GM18508 (cell line): ENCODE data around the gene NASP.

Source experiments
- ATAC-seq: cut with Tn5 transposase; IDR thresholded peaks from one replicate; pipeline ENCODE4 v1.9.1; 2021; ENCODE audit warnings: moderate number of reproducible peaks; ENCODE audit not compliant: insufficient read depth, unreplicated experiment

Gene NASP, protein sequence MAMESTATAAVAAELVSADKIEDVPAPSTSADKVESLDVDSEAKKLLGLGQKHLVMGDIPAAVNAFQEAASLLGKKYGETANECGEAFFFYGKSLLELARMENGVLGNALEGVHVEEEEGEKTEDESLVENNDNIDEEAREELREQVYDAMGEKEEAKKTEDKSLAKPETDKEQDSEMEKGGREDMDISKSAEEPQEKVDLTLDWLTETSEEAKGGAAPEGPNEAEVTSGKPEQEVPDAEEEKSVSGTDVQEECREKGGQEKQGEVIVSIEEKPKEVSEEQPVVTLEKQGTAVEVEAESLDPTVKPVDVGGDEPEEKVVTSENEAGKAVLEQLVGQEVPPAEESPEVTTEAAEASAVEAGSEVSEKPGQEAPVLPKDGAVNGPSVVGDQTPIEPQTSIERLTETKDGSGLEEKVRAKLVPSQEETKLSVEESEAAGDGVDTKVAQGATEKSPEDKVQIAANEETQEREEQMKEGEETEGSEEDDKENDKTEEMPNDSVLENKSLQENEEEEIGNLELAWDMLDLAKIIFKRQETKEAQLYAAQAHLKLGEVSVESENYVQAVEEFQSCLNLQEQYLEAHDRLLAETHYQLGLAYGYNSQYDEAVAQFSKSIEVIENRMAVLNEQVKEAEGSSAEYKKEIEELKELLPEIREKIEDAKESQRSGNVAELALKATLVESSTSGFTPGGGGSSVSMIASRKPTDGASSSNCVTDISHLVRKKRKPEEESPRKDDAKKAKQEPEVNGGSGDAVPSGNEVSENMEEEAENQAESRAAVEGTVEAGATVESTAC

DNA sequence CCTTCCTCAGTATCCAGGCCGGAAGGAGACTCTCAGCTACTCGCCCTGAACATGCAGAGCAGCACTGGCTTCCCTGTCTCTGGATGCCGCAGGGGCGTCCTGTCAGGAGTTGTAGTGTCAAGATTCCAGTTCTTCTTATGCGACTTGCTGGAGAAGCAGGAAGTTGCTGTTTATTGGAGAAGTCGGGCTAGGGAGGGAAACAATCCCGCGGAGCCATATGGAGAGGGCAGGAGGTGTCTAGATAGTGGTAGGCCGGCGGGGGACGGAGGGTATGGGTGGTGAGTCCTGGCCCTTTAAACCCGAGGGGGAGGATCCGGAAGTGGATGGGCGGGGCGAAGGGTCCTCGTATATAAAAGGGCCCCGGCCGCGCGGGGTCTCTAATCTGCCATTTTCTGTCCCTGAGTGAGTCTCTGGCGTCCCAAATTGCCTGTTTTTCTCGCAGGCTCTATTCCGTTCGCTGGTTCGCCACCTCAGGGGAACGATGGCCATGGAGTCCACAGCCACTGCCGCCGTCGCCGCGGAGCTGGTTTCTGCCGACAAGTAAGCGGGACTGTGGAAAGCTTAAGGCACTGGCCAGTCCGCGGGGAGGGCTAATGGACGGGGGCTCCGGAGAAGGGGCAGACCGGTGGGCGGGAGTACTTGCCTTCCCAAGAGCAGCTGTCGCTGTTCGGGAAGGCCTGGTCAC is at the start of gene NASP:
NASP (plus strand) TSS at position 376 of the 685 bp plus-strand sequence; CDS start at position 482, 106 bp downstream.
- ATAC-seq: peak; percentile 5

DNA sequence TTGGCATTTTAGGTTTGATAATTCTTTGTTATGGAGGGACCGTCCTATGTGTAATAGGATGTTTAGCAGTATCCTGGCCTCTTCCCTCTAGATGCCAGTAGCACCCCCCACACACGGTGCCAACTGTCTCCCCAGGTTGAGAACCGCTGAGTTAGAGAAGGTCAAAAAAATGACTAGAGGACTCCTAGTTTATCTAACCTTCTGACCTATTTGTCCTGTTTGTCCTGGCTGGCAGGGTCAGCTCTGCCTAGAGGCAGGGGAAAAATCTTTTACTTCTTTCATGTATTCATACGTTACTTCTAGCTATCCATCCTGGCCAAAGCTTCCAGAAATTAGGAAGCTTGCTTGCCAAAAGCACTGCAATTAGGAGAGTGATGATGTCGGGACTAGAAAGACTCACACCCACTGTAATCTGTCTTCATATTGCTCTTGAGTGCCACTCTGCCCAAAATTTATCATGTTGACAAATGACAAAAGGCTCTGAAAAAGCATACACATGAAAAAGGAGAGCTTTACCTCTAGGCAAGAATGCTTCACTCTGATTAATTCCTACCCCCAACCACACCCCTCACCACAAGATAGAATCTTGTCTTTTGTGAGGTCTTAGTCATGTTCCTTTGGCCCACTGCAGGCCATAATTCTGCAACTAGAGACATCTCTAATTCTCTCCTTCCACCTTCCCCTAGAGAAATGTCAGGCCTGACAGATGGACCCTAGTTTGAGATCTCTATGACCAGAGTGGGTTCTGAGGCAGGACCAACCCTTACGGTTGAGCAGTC is 47.7 kb upstream of the NASP start:
- ATAC-seq: no peak

DNA sequence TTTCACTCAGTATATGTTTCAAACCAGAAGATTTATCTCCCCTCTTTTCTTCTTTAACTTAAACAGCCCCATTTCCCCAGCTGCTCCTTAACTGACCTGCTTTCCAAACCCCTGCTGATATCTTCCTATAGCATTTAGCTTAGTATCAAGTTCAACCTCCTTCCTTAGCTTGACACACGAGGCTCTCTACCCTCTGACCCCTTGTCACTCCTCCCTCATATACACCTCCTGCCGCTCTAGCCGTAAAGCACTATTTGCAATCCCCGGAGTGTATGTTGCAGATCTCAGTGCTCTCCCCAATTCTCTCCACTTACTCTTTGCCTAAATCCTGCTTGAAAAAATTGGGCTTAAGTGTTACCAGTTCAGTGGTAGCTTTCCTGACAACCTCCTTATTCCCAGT is 47.0 kb upstream of the NASP start:
- no peak for ATAC-seq

DNA sequence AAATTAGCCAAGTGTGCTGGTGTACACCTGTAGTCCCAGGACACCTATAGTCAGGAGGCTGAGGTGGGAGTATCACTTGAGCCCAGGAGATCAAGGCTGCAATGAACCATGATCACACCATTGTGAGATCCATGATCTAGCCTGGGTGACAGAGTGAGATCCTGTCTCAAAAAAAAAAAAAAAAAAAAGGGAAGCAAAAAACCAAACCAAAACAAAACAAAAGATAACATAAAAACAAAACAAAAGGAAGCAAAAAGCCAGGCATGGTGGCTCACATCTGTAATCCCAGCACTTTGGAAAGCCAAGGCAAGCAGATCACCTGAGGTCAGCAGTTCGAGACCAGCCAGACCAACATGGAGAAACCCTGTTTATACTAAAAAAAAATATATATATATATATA is 42.6 kb upstream of the NASP start:
- no peak for ATAC-seq

DNA sequence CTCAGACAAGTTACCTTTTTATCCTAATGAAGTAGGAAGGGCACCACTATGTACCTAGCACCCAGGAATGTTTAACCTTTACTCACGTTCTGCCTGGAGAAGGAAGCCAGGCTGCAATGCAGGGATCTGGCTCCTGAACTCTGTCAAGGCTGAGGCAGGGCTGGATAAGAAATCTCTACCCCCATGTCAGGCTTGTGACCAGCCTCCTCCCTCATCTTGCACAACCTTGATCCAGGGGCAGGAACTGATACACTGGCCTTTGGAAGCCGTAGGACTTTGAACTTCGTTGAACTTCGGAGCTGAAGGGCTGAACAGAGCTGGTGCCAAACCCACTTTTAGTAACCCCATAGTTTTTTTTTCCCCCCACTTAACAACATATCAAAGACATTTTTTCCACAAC is 41.2 kb upstream of the NASP start:
- no peak for ATAC-seq

DNA sequence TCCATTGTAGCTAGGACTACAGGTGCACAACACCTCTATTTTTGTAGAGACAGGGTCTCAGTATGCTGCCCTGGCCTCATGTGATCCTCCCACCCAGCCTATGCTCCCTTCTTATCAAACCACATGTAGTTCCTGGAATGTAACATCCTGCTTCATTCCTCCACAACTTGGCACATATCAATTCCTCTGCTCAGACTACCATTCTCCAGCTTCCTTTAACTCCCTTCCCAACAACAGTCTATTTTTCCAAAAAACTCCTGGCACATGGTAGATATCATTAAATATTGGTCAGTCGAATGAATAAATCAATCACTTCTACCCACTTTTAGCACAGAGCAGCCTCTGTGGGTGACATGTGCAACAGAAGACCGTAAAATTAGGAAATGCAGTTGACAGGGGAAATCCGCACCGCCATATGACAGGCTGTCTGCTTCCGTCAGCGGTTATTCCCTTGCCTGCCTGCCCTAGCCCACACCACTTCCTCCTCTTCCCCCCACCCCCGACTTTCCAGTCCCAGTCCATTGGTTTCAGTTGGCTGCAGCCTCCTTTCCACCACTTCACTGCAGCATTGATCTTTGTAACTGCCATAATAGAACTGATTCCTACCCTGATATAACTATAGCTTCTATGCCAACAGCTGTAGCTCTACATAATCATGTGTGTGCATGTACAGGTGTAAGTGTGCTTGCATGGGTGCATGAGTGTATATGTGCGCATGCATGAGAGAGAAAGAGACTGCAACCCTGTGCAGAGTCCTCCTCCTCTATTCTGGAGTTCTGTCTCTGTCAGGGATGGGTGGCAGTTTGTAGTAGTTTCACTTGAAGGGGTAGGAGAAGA is 40.0 kb upstream of the NASP start:
- no peak for ATAC-seq

DNA sequence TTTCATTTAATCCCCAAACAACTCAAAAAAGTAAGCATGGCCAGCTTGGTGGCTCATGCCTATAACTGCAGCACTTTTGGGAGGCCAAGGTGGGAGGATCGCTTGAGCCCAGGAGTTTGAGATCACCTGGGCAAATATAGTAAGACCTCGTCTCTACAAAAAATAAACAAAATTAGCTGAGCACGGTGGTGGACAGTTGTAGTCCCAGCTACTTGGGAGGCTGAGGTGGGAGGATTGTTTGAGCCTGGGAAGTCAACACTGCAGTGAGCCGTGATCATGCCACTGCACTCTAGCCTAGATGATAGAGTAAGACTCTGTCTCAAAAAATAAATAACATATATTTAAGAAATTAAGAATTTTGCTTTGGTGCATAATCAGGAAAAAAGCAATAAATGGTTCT is 39.3 kb upstream of the NASP start:
- no peak for ATAC-seq

DNA sequence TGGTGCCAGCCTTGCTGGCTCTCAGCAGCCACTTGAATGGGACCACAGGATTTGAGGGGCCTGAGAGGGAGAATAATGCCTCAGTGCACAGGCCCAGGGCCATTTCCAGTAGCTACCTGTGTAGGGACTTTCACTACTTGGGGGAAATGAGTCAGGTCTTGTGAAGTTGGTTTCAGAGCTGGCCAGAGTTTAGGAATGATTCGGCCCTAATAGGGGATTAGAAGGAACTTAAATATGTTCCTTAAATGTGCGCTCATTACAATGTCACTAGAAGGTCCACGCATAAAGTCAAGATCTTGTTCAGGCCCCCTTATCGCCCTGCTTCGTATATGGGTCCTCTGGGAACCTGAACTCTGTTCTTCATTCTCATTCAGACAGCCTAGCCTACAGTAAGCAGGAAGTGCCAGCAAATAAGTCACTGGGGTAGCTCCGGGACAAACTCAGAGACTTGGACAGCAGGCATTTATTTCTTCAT is 38.8 kb upstream of the NASP start:
- ATAC-seq: no peak

DNA sequence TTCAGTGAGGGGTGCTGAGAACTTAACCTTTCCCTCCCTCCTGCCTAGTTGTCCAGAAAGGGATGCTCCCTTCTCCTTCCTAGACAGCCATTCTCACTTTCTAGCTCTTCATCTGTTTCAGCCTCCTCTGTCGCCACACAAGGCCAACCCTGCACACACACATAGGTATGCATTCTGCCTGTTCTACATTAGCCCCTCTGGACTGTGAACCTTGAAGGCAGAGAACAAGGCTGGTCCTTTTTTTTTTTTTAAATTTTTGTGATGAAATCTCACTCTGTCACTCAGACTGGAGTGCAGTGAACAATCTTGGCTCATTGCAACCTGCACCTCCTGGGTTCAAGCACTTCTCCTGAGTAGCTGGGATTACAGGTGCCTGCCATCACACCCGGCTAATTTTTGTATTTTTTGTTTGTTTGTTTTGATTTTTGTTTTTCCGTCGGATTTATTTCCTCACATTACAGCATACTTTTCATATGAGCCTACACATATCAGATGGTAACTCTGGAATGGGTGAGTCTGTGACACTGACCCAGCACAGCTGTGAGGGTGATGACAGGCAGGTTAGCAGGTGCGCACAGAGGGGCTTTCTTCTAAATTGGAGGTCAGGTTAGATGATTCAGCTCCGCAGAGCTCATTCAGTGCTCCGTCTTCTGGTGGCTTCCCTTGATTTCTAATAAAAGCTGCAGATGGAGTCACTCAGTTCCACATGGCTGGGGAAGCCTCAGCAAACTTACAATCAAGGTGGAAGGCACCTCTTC is 38.1 kb upstream of the NASP start:
- no peak for ATAC-seq

DNA sequence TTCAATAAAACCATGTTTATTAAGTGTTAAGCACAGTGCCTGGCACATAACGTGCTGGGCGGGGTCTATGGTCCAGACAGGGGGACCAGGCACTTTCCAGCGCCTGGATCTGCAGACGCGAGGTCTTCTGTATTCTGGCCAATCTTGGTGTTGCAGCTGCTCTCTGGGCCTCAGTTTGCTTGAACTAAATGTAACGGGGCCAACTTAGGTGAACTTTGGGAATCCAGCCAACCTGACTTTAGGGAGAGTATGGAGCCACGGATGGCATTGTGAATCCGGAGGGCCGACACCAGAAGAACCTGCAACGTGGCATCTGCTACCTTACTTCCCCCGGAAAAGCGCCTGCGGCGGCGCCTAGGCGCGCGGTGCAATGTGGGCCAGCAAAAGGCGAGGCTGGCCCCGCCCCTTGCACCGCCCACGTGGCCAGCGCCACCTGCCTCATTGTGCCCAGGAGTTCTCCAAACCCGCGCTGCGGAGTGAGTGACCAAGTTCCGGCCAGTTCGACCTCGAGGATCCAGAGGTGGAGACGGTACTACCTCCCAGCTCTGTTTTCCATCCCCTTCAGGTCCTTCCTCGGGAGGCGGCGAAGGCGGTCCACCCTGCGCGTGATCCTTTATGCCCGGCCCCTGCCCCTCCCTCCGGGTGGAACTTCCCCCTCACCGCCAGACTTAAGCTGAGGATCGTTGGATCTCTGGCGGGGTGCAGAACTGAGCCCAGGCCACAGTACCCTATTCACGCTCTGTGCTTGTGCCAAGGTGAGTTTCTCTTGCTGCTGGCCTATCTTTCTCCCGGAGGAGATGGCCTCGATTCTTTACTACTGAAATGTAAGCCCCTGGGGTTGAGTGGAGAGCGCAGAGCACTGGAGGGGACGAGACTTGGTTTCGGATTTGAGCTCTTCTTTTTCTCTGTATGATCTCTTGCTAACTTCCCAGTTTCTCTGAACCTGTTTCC is 33.2 kb upstream of the NASP start, which contains the start of gene AKR1A1:
AKR1A1 (plus strand) TSS at position 426 of the 951 bp plus-strand sequence. CDS start 10,969 bp downstream, outside the sequence.
- ATAC-seq: peak; percentile 40

DNA sequence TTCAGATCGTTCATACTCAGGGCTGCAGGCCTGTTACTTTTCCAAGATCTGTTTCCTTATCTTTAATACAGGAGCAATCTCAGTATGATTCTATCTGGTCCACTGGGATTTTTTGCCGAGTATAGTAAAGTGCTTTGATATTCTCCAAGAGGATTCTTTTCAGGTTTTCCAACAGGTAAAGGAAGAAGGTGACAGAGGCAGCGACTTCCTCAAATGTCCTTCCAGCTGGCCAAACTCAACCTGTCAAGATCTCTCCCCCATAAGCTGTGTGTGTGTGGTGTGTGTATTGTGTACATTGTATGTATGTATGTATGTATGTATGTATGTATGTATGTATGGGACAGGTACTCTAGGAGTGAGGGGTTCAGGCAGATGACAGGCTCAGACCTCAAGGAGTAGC is 32.2 kb upstream of the NASP start:
- ATAC-seq: no peak

DNA sequence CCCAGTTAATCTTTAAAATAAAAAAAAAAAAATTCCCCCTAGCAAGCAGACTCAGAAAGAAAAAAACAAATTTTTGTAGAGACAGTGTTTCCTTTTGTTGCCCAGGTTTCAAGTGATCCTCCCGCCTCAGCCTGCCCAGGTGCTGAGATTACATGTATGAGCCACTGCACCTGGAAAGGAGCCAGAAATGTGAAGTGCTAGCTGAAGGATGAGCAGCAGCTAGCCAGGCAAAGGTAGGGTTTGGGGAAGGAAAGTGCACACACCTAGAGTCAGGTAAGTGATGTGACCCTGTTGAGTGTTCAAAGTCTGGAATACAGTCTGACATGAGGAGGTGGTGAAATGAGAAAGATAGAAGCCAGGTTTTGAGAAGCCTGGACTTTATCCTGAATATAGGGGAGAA is 31.5 kb upstream of the NASP start:
- no peak for ATAC-seq

DNA sequence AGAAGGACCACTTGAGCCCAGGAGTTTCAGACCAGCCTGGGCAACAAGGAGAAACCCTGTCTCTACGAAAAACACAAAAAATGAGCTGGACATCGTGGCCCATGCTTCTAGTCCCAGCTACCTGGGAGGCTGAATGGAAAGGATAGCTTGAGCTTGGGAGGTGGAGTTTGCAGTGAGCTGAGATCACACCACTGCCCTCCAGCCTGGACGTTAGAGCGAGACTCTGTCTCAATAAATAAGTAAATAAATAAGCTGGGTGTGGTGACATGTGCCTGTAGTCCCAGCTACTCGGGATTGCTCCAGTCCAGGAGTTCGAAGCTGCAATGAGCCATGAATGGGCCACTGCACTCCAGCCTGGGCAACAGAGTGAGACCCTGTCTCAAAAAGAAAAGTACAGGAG is 29.6 kb upstream of the NASP start:
- ATAC-seq: no peak

DNA sequence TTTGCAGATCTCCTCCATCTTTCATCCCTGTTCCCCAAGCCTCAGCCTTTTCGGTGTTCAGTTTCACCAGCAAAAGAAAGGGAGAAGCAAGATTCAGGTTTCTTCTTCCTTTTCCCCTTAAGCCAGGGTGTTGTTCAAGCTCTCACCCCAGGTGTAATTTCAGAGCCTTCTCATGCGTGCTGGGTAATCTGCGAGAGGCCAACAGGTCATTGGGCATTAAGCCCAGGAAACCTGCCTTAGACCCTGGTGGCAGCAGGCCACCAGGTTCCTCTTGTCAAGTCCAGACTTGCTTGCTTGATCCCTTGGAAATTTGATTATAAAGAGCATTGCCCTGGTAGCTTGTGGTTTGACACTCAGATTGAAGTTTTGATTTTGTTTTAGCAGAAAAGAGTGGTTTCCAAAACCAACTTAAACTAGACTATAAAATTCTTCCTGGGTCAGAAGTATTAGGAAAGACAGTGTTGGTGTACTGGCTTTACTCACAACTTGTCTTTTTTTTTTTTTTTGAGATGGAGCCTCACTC is 26.4 kb upstream of the NASP start:
- ATAC-seq: no peak

DNA sequence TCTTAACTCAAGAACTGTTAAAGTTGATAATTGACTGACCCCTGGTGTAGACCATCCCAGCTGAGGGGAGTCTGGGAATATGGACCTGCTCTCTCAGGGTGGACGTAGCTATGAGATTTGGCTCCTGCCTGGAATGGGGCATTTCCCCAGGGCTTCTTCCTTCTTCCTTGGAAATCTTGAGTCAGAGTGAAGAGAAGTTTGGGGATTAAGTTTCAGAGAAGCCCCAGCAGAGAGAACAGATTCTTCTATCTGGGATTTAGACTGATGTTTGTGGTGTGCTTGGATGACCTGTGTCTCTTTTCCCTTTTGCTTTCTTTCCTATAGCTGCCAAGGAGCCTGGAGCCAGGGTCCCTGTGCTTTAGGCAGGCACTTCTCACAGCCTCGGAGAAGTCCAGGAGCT is 20.0 kb upstream of the NASP start:
- no peak for ATAC-seq

DNA sequence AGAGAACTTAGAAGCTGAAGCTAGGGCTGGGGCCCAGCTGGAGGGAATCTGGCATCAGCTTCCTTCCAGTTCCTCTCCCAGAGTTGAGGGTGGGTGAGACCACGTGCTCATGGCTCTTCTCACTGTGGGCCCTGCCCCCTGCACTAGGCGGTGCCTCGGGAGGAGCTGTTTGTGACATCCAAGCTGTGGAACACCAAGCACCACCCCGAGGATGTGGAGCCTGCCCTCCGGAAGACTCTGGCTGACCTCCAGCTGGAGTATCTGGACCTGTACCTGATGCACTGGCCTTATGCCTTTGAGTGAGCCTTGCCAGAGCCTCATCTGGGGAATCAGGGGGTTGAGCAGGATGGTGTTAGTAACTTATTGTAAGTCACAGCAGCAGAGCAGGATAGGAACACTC is 17.1 kb upstream of the NASP start:
- ATAC-seq: no peak

DNA sequence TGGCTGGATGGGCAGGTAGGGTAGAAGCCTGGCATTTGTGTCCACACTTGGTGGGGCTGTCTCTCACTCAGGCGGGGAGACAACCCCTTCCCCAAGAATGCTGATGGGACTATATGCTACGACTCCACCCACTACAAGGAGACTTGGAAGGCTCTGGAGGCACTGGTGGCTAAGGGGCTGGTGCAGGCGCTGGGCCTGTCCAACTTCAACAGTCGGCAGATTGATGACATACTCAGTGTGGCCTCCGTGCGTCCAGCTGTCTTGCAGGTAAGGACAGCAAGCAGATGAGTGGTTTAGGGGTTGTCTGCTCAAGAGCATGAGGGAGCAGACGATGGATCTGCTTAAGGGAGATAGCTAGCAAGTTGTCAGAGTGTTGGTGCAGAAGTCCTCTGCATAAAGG is 15.9 kb upstream of the NASP start:
- no peak for ATAC-seq
